Astrocyte (in vitro differentiated cells and primary cell): ENCODE results near the gene CNMD. TPM values are rescaled to one million over a fixed set of nuclear protein-coding genes. Genes with fewer than 3 reads are reported as not detected.
"Not testable (repeated sequence)": the region's sequence is repeated elsewhere in the genome, so short reads cannot be mapped to it uniquely, and the experiment has no call there.

Experiments
- DNase-seq: peaks from one replicate; pipeline ENCODE4 v3.0.0-alpha.2; 2010; ENCODE audit warnings: low read depth
- FAIRE-seq: peaks from 2 replicates; lab custom pipeline; 2011; peaks lifted over from hg19 to GRCh38; lab: Jason Lieb, UNC
- H2AFZ ChIP-seq: 2 replicates; pipeline ENCODE4 v1.6.0; 2012; ENCODE audit warnings: low read depth, low read length, inconsistent platforms
- H3K27ac ChIP-seq: 2 replicates; pipeline ENCODE4 v1.5.1; 2011; ENCODE audit warnings: low read depth, low read length, inconsistent platforms
- H3K27me3 ChIP-seq: 2 replicates; pipeline ENCODE4 v1.6.0; 2011; ENCODE audit warnings: low read length, inconsistent platforms; ENCODE audit not compliant: insufficient read depth
- H3K36me3 ChIP-seq: 2 replicates; pipeline ENCODE4 v1.5.1; 2011; ENCODE audit warnings: low read length, inconsistent platforms; ENCODE audit not compliant: insufficient read depth
- H3K4me1 ChIP-seq: 2 replicates; pipeline ENCODE4 v1.5.1; 2011; ENCODE audit warnings: low read length, inconsistent platforms; ENCODE audit not compliant: insufficient read depth
- H3K4me2 ChIP-seq: 2 replicates; pipeline ENCODE4 v1.6.0; 2012; ENCODE audit warnings: low read length, inconsistent platforms
- H3K4me3 ChIP-seq: 2 replicates; pipeline ENCODE4 v1.5.1; 2011; ENCODE audit warnings: low read depth, mild to moderate bottlenecking, low read length, inconsistent platforms; ENCODE audit not compliant: insufficient read depth
- H3K79me2 ChIP-seq: 2 replicates; pipeline ENCODE4 v1.6.0; 2012; ENCODE audit warnings: mild to moderate bottlenecking, low read length, inconsistent platforms; ENCODE audit not compliant: insufficient read depth
- H3K9ac ChIP-seq: 2 replicates; pipeline ENCODE4 v1.6.0; 2012; ENCODE audit warnings: mild to moderate bottlenecking, low read length, inconsistent platforms
- H3K9me3 ChIP-seq: 2 replicates; pipeline ENCODE4 v1.5.1; 2012; ENCODE audit warnings: low read depth, mild to moderate bottlenecking, low read length, inconsistent platforms; ENCODE audit not compliant: insufficient read depth
- H4K20me1 ChIP-seq: 2 replicates; pipeline ENCODE4 v1.6.0; 2012; ENCODE audit warnings: low read length, inconsistent platforms; ENCODE audit not compliant: insufficient read depth
- H3K27ac Mint-ChIP-seq: one replicate; pipeline ENCODE4 v1.8.0; 2021; ENCODE audit warnings: mild to moderate bottlenecking, mixed read lengths; ENCODE audit not compliant: unreplicated experiment
- H3K27me3 Mint-ChIP-seq: one replicate; pipeline ENCODE4 v1.8.0; 2021; ENCODE audit warnings: low read depth, mixed read lengths; ENCODE audit not compliant: unreplicated experiment
- H3K36me3 Mint-ChIP-seq: one replicate; pipeline ENCODE4 v1.8.0; 2021; ENCODE audit warnings: low read depth, mixed read lengths; ENCODE audit not compliant: unreplicated experiment
- H3K4me1 Mint-ChIP-seq: one replicate; pipeline ENCODE4 v1.8.0; 2021; ENCODE audit warnings: low read depth, mixed read lengths; ENCODE audit not compliant: unreplicated experiment
- H3K4me3 Mint-ChIP-seq: one replicate; pipeline ENCODE4 v1.8.0; 2021; ENCODE audit warnings: mild to moderate bottlenecking, moderate library complexity, mixed read lengths; ENCODE audit not compliant: unreplicated experiment
- H3K9me3 Mint-ChIP-seq: one replicate; pipeline ENCODE4 v1.8.0; 2021; ENCODE audit warnings: mild to moderate bottlenecking, mixed read lengths; ENCODE audit not compliant: unreplicated experiment
- EZH2 ChIP-seq: IDR thresholded peaks from 2 replicates; pipeline ENCODE4 v1.6.1; 2012; ENCODE audit warnings: mild to moderate bottlenecking, low read length, inconsistent platforms; ENCODE audit not compliant: insufficient read depth
- total RNA-seq: library from RNA; stranded (reverse); gene quantifications from 2 replicates; pipeline ENCODE4 v1.2.1, GENCODE V29; 2021
- TF ChIP-seq, protein P1 (sequence below): IDR thresholded peaks from 2 replicates; pipeline ENCODE4 v1.5.1; 2011; ENCODE audit warnings: low read depth, mild to moderate bottlenecking, inconsistent platforms, low read length, moderate library complexity; ENCODE audit not compliant: insufficient read depth

The CNMD gene
- total RNA-seq, 1 donor from 2014 or later, result not detected

DNA sequence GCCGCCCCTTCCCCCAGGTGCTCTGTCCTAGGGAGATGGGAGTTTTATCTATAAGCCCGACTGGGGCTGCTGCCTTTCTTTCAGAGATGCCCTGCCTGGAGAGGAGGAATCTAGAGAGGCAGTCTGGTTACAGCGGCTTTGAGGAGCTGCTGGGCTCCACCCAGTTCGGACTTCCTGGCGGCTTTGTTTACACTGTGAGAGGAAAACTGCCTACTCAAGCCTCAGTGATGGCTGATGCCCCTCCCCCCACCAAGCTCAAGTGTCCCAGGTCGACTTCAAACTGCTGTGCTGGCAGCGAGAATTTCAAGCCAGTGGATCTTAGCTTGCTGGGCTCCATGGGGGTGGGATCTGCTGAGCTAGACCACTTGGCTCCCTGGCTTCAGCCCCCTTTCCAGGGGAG, 18.7 kb downstream of the CNMD start:
- H3K4me2 ChIP-seq, H3K4me3 ChIP-seq, H3K27me3 ChIP-seq, H3K9me3 ChIP-seq, DNase-seq, H3K9ac ChIP-seq, H3K27ac ChIP-seq, H2AFZ ChIP-seq, H3K36me3 ChIP-seq, FAIRE-seq, H3K79me2 ChIP-seq, H4K20me1 ChIP-seq, H3K27me3 Mint-ChIP-seq, H3K4me3 Mint-ChIP-seq, H3K4me1 ChIP-seq, H3K36me3 Mint-ChIP-seq, H3K27ac Mint-ChIP-seq, H3K4me1 Mint-ChIP-seq: not testable (repeated sequence)
- H3K9me3 Mint-ChIP-seq, result peaks cover 23% of the 10 kb centered on the region

DNA sequence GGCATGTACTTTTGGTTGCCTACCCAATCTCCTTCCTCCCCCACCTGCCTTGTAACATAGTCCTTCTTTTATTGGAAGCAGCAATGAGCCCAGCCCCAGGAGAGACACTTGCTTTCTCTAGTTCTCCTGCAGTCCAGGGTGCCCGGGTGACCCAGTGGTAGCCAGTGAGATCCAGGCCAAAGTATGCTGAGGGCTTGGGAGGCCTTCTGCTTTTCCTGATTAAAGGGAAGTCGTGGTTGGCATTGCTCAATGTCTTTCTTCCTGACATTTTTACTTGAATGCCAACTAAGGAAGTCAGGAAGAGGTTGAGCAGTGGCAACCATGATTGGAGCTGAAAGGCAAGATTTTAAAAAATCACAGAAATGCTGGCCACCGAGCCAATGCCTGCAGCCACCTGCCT, 25.7 kb downstream of the CNMD start:
- no peak for FAIRE-seq
- Histone ChIP-seq H2AFZ (no peak overlapping the region), H3K36me3 (no peaks in the 10 kb centered on the region), H3K4me2 (no peak overlapping the region), H3K27ac (no peak overlapping the region), H3K9ac (no peak overlapping the region), H3K79me2 (no peaks in the 10 kb centered on the region), H3K27me3 (no peaks in the 10 kb centered on the region), H3K4me3 (no peak overlapping the region), H4K20me1 (no peaks in the 10 kb centered on the region), H3K4me1 (no peaks in the 10 kb centered on the region), H3K9me3 (no peaks in the 10 kb centered on the region)
- no peak for DNase-seq
- H3K27ac Mint-ChIP-seq, result no peak overlapping the region
- peaks cover 5% of the 10 kb centered on the region for H3K27me3 Mint-ChIP-seq
- H3K9me3 Mint-ChIP-seq, result peaks cover 14% of the 10 kb centered on the region
- H3K36me3 Mint-ChIP-seq, result no peaks in the 10 kb centered on the region
- no peak for TF ChIP-seq EZH2
- TF ChIP-seq, protein P1, sequence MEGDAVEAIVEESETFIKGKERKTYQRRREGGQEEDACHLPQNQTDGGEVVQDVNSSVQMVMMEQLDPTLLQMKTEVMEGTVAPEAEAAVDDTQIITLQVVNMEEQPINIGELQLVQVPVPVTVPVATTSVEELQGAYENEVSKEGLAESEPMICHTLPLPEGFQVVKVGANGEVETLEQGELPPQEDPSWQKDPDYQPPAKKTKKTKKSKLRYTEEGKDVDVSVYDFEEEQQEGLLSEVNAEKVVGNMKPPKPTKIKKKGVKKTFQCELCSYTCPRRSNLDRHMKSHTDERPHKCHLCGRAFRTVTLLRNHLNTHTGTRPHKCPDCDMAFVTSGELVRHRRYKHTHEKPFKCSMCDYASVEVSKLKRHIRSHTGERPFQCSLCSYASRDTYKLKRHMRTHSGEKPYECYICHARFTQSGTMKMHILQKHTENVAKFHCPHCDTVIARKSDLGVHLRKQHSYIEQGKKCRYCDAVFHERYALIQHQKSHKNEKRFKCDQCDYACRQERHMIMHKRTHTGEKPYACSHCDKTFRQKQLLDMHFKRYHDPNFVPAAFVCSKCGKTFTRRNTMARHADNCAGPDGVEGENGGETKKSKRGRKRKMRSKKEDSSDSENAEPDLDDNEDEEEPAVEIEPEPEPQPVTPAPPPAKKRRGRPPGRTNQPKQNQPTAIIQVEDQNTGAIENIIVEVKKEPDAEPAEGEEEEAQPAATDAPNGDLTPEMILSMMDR, result no peak
- no peaks in the 10 kb centered on the region for H3K4me1 Mint-ChIP-seq
- no peak overlapping the region for H3K4me3 Mint-ChIP-seq

- Histone ChIP-seq H3K36me3 (no peaks in the 10 kb centered on the region), H4K20me1 (no peaks in the 10 kb centered on the region), H3K79me2 (no peaks in the 10 kb centered on the region), H3K27me3 (no peaks in the 10 kb centered on the region), H3K4me3 (no peak overlapping the region), H3K9me3 (no peaks in the 10 kb centered on the region), H3K4me1 (no peaks in the 10 kb centered on the region), H3K4me2 (no peak overlapping the region), H3K27ac (no peak overlapping the region), H3K9ac (no peak overlapping the region), H2AFZ (no peak overlapping the region)
- FAIRE-seq (no peak), DNase-seq (no peak)
- Mint-ChIP-seq H3K9me3 (peaks cover 7% of the 10 kb centered on the region), H3K36me3 (no peaks in the 10 kb centered on the region), H3K27me3 (peaks cover 6% of the 10 kb centered on the region), H3K4me3 (no peak overlapping the region), H3K27ac (no peak overlapping the region), H3K4me1 (no peaks in the 10 kb centered on the region)
- TF ChIP-seq, protein P1, result no peak
- no peak for TF ChIP-seq EZH2
Measured at GRCh38 chr13:52712385-52712784, 27.2 kb downstream of the CNMD start.
